ENCODE results near the gene PPP6R2.

- TF ChIP-seq, protein P1, sequence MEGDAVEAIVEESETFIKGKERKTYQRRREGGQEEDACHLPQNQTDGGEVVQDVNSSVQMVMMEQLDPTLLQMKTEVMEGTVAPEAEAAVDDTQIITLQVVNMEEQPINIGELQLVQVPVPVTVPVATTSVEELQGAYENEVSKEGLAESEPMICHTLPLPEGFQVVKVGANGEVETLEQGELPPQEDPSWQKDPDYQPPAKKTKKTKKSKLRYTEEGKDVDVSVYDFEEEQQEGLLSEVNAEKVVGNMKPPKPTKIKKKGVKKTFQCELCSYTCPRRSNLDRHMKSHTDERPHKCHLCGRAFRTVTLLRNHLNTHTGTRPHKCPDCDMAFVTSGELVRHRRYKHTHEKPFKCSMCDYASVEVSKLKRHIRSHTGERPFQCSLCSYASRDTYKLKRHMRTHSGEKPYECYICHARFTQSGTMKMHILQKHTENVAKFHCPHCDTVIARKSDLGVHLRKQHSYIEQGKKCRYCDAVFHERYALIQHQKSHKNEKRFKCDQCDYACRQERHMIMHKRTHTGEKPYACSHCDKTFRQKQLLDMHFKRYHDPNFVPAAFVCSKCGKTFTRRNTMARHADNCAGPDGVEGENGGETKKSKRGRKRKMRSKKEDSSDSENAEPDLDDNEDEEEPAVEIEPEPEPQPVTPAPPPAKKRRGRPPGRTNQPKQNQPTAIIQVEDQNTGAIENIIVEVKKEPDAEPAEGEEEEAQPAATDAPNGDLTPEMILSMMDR (IDR thresholded peaks at IDR 0.05): no peak
- TF ChIP-seq POLR2AphosphoS5 (IDR thresholded peaks at IDR 0.05): no peak
Measured at GRCh38 chr22:50327711-50328019, 15.5 kb upstream of the PPP6R2 start.
